Transverse colon (tissue), 4 donors: ENCODE data around the gene MEAF6. TPM values are rescaled to one million over a fixed set of nuclear protein-coding genes. Genes with fewer than 3 reads are reported as not detected.
A peak's percentile ranks its signal among the peaks of the same experiment; 100 is the strongest.
"Not testable (repeated sequence)": the region's sequence is repeated elsewhere in the genome, so short reads cannot be mapped to it uniquely, and the experiment has no call there.

Experiments used
- DNase-seq: peaks from one replicate; pipeline ENCODE4 v3.0.0-alpha.2; 2019
- H3K27ac ChIP-seq, 4 donors: fragments of 200-600 bp; sonication (generic); 2 replicates each; pipeline ENCODE4 v1.5.1; 2016 to 2018; ENCODE audit warnings: inconsistent platforms in 4 of 4
- H3K27me3 ChIP-seq: fragments of 200-600 bp; sonication (generic); 2 replicates; pipeline ENCODE4 v1.5.1; 2017; ENCODE audit warnings: inconsistent platforms
- H3K36me3 ChIP-seq, 4 donors: fragments of 200-600 bp; sonication (generic); 2 replicates each; pipeline ENCODE4 v1.5.1; 2017 to 2019; ENCODE audit warnings: inconsistent platforms in 4 of 4
- H3K4me1 ChIP-seq, 4 donors: fragments of 200-600 bp; sonication (generic); 2 replicates each; pipeline ENCODE4 v1.5.1; 2017 to 2020; ENCODE audit warnings: inconsistent platforms in 4 of 4
- H3K4me3 ChIP-seq, 4 donors: fragments of 200-600 bp; sonication (generic); 1 replicate in 1 of 4; 2 replicates in 3 of 4; pipeline versions ENCODE4 v1.5.1 to v1.6.1; 2017 to 2019; ENCODE audit warnings: inconsistent platforms in 4 of 4
- H3K9me3 ChIP-seq, 2 donors: fragments of 200-600 bp; sonication (generic); 2 replicates each; pipeline ENCODE4 v1.5.1; 2017 to 2019; ENCODE audit warnings: inconsistent platforms in 2 of 2
- CTCF ChIP-seq, 5 experiments: fragments of 200-600 bp in 3 of 5; fragments of 450-650 bp in 2 of 5; sonication (generic) in 3 of 5; IDR thresholded peaks; 1 replicate in 2 of 5; 2 replicates in 3 of 5; pipeline ENCODE4 v1.5.1; 2016 to 2017; ENCODE audit warnings: antibody characterized with exemption in 5 of 5, inconsistent platforms in 3 of 5, mild to moderate bottlenecking in 2 of 5, moderate library complexity in 1 of 5
- EP300 ChIP-seq: sonication (generic); formaldehyde crosslinking; IDR thresholded peaks from one replicate; pipeline ENCODE4 v1.6.1; 2017; ENCODE audit warnings: antibody characterized with exemption, low read depth
- POLR2A ChIP-seq: fragments of 450-650 bp; IDR thresholded peaks from one replicate; pipeline ENCODE4 v1.6.1; 2016; ENCODE audit warnings: antibody characterized with exemption, mild to moderate bottlenecking, moderate library complexity
- POLR2AphosphoS5 ChIP-seq, 3 donors: sonication (generic); formaldehyde crosslinking; IDR thresholded peaks; one replicate each; pipeline ENCODE4 v1.6.1; 2016; ENCODE audit warnings: antibody characterized with exemption in 3 of 3
- WGBS, 2 donors: methylation state at CpG; one replicate each; pipeline ENCODE4 v1.1.5; 2018; ENCODE audit warnings: low coverage in 1 of 2; 5-methylcytosine and 5-hydroxymethylcytosine counted together
- in situ Hi-C, 4 donors: fragments of 200-750 bp; cut with MboI; loops; one replicate each; pipeline versions ENCODE4 v1.15.0 to v1.15.1; 2017; ENCODE audit warnings: low sequenced_read_pairs in 3 of 4, low pct_ligation_motif_present in 1 of 4, low pct_unique_long_range_greater_than_20kb in 1 of 4
- intact Hi-C: fragments of 100-400 bp; cut with DNase I; formaldehyde crosslinking; loops from one replicate; pipeline ENCODE4 v1.15.1; 2023; ENCODE audit warnings: low total_unique reads
- total RNA-seq, 4 donors: library from RNA; depleted of rRNA; stranded (reverse); fragments of >200 nt; gene quantifications; one replicate each; pipeline ENCODE4 v1.1.0, GENCODE V29; 2016

MEAF6 gene
- total RNA-seq, 4 donors from 2014 or later: 8.2 to 51.9 (median 32.9) TPM

- Histone ChIP-seq H3K27me3 (no peaks in the 10 kb centered on the region), H3K4me3 (no peak overlapping the region), H3K9me3 (no peaks in the 10 kb centered on the region), H3K36me3 (peaks cover 0 to 54% (median 25%) of the 10 kb centered on the region in 4 donors), H3K27ac (no peak overlapping the region), H3K4me1 (no peaks in the 10 kb centered on the region)
- intact Hi-C loops: no loop called here
- DNase-seq: no peak
- in situ Hi-C loops: no loop called here
- WGBS, 2 donors: 92 to 95% methylated on average over 18 to 30 of the region's 30 CpGs
- TF ChIP-seq CTCF (IDR thresholded peaks at IDR 0.05): no peak
- no peak for TF ChIP-seq POLR2AphosphoS5 (IDR thresholded peaks at IDR 0.05)
Measured at GRCh38 chr1:37540036-37540785, 25.6 kb upstream of the MEAF6 start.

- H3K4me3 ChIP-seq, DNase-seq, H3K27me3 ChIP-seq, H3K4me1 ChIP-seq, H3K27ac ChIP-seq, in situ Hi-C loops, H3K9me3 ChIP-seq: not testable (repeated sequence)
- H3K36me3 ChIP-seq: peaks cover 0 to 54% (median 21%) of the 10 kb centered on the region in 4 donors
- WGBS, 2 donors: 90 to 93% methylated on average over 2 to 10 of the region's 10 CpGs
- intact Hi-C loops: loop anchor here (2.0 kb wide), 1 partner anchor 36 kb away; no protein-coding TSS in a partner anchor
Measured at GRCh38 chr1:37539154-37539553, 24.6 kb upstream of the MEAF6 start.

- DNase-seq: no peak
- whole genome bisulfite sequencing, 2 donors: 67 to 82% methylated on average over 2 of the region's 2 CpGs
- H3K36me3 ChIP-seq: peaks cover 0 to 49% (median 18%) of the 10 kb centered on the region in 4 donors
- H3K27me3 ChIP-seq: no peaks in the 10 kb centered on the region
- peaks cover 0 to 13% (median 7%) of the 10 kb centered on the region in 4 donors for H3K4me1 ChIP-seq
- H3K9me3 ChIP-seq: no peaks in the 10 kb centered on the region
- TF ChIP-seq EP300 (no peak), CTCF (IDR thresholded peaks at IDR 0.05) (no peak), POLR2AphosphoS5 (IDR thresholded peaks at IDR 0.05) (no peak), POLR2A (no peak)
- in situ Hi-C loops (no loop called here), intact Hi-C loops (no loop called here)
- H3K27ac ChIP-seq: no peak overlapping the region
- no peak overlapping the region for H3K4me3 ChIP-seq
Measured at GRCh38 chr1:37537378-37537777, 22.8 kb upstream of the MEAF6 start.

GRCh38 chr1:37533317-37534093, 18.9 kb upstream of the MEAF6 start:
- Histone ChIP-seq H3K27ac (peak overlapping the region in 3 of 4 donors; percentile 44 to 63 (median 52)), H3K36me3 (peaks cover 0 to 24% (median 12%) of the 10 kb centered on the region in 4 donors), H3K27me3 (no peaks in the 10 kb centered on the region), H3K9me3 (no peaks in the 10 kb centered on the region), H3K4me1 (peaks cover 0 to 13% (median 7%) of the 10 kb centered on the region in 4 donors), H3K4me3 (no peak overlapping the region)
- TF ChIP-seq EP300 (no peak), POLR2A (no peak), CTCF (IDR thresholded peaks at IDR 0.05) (no peak), POLR2AphosphoS5 (IDR thresholded peaks at IDR 0.05) (no peak)
- in situ Hi-C loops (no loop called here), intact Hi-C loops (no loop called here)
- no peak for DNase-seq
- WGBS, 2 donors: 87% methylated on average over 2 to 4 of the region's 4 CpGs

GRCh38 chr1:37532418-37533156, 18.0 kb upstream of the MEAF6 start:
- DNase-seq, intact Hi-C loops, H3K9me3 ChIP-seq, H3K4me3 ChIP-seq, H3K27ac ChIP-seq, H3K27me3 ChIP-seq, in situ Hi-C loops: not testable (repeated sequence)
- 95 to 100% methylated on average over 1 to 4 of the region's 4 CpGs for WGBS, 2 donors
- Histone ChIP-seq H3K4me1 (peaks cover 0 to 13% (median 7%) of the 10 kb centered on the region in 4 donors), H3K36me3 (peaks cover 0 to 19% (median 7%) of the 10 kb centered on the region in 4 donors)

GRCh38 chr1:37529888-37530287, 15.3 kb upstream of the MEAF6 start:
- H3K4me1 ChIP-seq: peaks cover 0 to 13% (median 7%) of the 10 kb centered on the region in 4 donors
- H3K36me3 ChIP-seq, H3K27ac ChIP-seq, H3K4me3 ChIP-seq, intact Hi-C loops, DNase-seq, H3K27me3 ChIP-seq, H3K9me3 ChIP-seq, in situ Hi-C loops: not testable (repeated sequence)
- WGBS, 2 donors: 80 to 89% methylated on average over 1 of the region's 1 CpG
